NCI-H748 (cell line): ENCODE results near the gene ELOVL2.
"Not testable (repeated sequence)": the region's sequence is repeated elsewhere in the genome, so short reads cannot be mapped to it uniquely, and the experiment has no call there.

Source experiments
- DNase-seq: peaks from one replicate; lab custom pipeline; 2025; ENCODE audit not compliant: unreplicated experiment; lab: John Stamatoyannopoulos, UW

Gene ELOVL2

GRCh38 chr6:11023032-11023431 lies 21.1 kb downstream of the ELOVL2 start:
- no peak for DNase-seq

GRCh38 chr6:11021714-11022113 lies 22.4 kb downstream of the ELOVL2 start:
- no peak for DNase-seq

- DNase-seq: no peak
Observed at GRCh38 chr6:11021003-11021402, 23.1 kb downstream of the ELOVL2 start.

- no peak for DNase-seq
Observed at GRCh38 chr6:11018225-11018624, 25.9 kb downstream of the ELOVL2 start.

GRCh38 chr6:11017090-11017489 lies 27.0 kb downstream of the ELOVL2 start:
- DNase-seq: no peak

- no peak for DNase-seq
Observed at GRCh38 chr6:11016452-11016851, 27.7 kb downstream of the ELOVL2 start.

GRCh38 chr6:11015102-11015501 lies 29.0 kb downstream of the ELOVL2 start:
- DNase-seq: no peak

GRCh38 chr6:11013721-11014070 lies 30.4 kb downstream of the ELOVL2 start:
- no peak for DNase-seq

GRCh38 chr6:11012976-11013720 lies 31.0 kb downstream of the ELOVL2 start:
- no peak for DNase-seq

GRCh38 chr6:11012295-11012754 lies 31.8 kb downstream of the ELOVL2 start:
- no peak for DNase-seq

GRCh38 chr6:11011787-11012234 lies 32.3 kb downstream of the ELOVL2 start:
- DNase-seq: no peak

GRCh38 chr6:11009353-11009752 lies 34.8 kb downstream of the ELOVL2 start:
- no peak for DNase-seq

GRCh38 chr6:11008821-11009220 lies 35.3 kb downstream of the ELOVL2 start:
- DNase-seq: no peak

GRCh38 chr6:11007715-11008608 lies 36.1 kb downstream of the ELOVL2 start:
- no peak for DNase-seq

- DNase-seq: no peak
Observed at GRCh38 chr6:11006061-11006460, 38.0 kb downstream of the ELOVL2 start.

GRCh38 chr6:11003297-11003696 lies 40.8 kb downstream of the ELOVL2 start:
- not testable (repeated sequence) for DNase-seq

GRCh38 chr6:11002176-11002575 lies 41.9 kb downstream of the ELOVL2 start:
- DNase-seq: no peak

GRCh38 chr6:10999994-11000393 lies 44.1 kb downstream of the ELOVL2 start:
- DNase-seq: no peak

- DNase-seq: no peak
Observed at GRCh38 chr6:10995114-10995707, 48.9 kb downstream of the ELOVL2 start.

GRCh38 chr6:10993896-10994295 lies 50.2 kb downstream of the ELOVL2 start:
- DNase-seq: no peak

GRCh38 chr6:10991115-10991514 lies 53.0 kb downstream of the ELOVL2 start:
- no peak for DNase-seq

- no peak for DNase-seq
Observed at GRCh38 chr6:10989587-10989986, 54.5 kb downstream of the ELOVL2 start.
